NB4 (cell line): ENCODE measurements around the gene TTC5.
A peak's percentile ranks its signal among the peaks of the same experiment; 100 is the strongest.
"Not testable (repeated sequence)": the region's sequence is repeated elsewhere in the genome, so short reads cannot be mapped to it uniquely, and the experiment has no call there.

Experiments used
- DNase-seq: peaks from one replicate; pipeline ENCODE4 v3.0.0; 2010; ENCODE audit warnings: low read depth
- H3K4me3 ChIP-seq: one replicate; pipeline ENCODE4 v1.5.1; 2011; ENCODE audit warnings: mild to moderate bottlenecking, low read depth, low read length, moderate library complexity
- MYC ChIP-seq: IDR thresholded peaks from 2 replicates; pipeline ENCODE4 v1.6.1; 2011; ENCODE audit warnings: low read depth, low read length
- POLR2A ChIP-seq: IDR thresholded peaks from 2 replicates; pipeline ENCODE4 v1.6.1; 2011; ENCODE audit warnings: mild to moderate bottlenecking; ENCODE audit not compliant: insufficient read length; ENCODE audit errors: extremely low read depth
- TF ChIP-seq, protein P1 (sequence below): IDR thresholded peaks from 2 replicates; pipeline ENCODE4 v1.6.1; 2011; ENCODE audit warnings: low read depth, low read length
- TF ChIP-seq, protein P2 (sequence below): IDR thresholded peaks from one replicate; pipeline ENCODE4 v1.5.1; 2012; ENCODE audit warnings: low read depth, low read length

Gene TTC5

DNA sequence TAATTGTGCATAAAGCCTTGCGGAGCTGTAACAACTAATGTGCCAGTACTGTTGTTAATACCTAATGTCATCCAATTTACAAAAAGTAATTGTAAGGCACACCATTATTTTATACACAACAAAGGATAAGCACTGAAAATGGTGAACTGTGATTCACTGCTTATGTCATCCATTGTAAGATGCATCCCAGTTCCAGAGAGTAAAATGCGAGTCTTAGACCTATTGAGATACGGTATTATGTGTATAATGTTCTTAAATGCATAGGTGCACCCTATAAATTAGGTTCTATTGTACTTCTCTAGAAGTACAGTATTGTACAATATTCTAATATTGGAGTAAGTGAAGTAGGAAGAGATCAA is 38.1 kb upstream of the TTC5 start:
- peak overlapping the region; percentile 87 for H3K4me3 ChIP-seq
- TF ChIP-seq, protein P1, sequence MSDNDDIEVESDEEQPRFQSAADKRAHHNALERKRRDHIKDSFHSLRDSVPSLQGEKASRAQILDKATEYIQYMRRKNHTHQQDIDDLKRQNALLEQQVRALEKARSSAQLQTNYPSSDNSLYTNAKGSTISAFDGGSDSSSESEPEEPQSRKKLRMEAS, result no peak
- no peak for TF ChIP-seq POLR2A
- no peak for TF ChIP-seq MYC
- TF ChIP-seq, protein P2, sequence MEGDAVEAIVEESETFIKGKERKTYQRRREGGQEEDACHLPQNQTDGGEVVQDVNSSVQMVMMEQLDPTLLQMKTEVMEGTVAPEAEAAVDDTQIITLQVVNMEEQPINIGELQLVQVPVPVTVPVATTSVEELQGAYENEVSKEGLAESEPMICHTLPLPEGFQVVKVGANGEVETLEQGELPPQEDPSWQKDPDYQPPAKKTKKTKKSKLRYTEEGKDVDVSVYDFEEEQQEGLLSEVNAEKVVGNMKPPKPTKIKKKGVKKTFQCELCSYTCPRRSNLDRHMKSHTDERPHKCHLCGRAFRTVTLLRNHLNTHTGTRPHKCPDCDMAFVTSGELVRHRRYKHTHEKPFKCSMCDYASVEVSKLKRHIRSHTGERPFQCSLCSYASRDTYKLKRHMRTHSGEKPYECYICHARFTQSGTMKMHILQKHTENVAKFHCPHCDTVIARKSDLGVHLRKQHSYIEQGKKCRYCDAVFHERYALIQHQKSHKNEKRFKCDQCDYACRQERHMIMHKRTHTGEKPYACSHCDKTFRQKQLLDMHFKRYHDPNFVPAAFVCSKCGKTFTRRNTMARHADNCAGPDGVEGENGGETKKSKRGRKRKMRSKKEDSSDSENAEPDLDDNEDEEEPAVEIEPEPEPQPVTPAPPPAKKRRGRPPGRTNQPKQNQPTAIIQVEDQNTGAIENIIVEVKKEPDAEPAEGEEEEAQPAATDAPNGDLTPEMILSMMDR, result no peak
- DNase-seq, result no peak

DNA sequence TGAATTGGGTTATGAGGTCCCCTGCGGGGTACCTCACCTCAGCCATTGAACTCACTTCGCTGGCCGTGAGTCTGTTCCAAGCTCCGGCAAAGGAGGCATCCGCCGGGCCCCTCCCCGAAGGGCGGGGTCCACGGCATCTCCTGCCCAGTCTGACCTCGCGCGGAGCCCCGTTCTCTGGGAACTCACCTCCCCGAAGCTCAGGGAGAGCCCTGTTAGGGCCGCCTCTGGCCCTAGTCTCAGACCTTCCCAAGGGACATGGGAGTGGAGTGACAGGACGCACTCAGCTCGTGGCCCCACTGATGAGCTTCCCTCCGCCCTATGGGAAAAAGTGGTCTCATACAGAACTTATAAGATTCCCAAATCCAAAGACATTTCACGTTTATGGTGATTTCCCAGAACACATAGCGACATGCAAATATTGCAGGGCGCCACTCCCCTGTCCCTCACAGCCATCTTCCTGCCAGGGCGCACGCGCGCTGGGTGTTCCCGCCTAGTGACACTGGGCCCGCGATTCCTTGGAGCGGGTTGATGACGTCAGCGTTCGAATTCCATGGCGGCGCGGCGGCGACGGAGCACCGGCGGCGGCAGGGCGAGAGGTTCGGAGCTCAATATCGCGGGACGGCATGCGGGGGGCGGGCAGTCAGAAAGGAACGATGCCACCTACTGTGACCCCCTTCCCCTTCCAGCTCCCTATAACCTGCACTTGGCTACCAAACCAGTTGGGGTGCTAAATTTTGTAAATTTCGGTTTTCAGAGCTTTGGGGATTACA is 37.5 kb upstream of the TTC5 start, which contains the start of gene PARP2:
Gene PARP2 (plus strand): TSS at position 544 of the 770 bp plus-strand sequence. CDS start 7 bp downstream, at position 551.
- peak; percentile 99 for DNase-seq
- peak within 1 kb of the TSS; percentile 87 for H3K4me3 ChIP-seq
- peak; percentile 96 for TF ChIP-seq POLR2A
- TF ChIP-seq MYC, result peak; percentile 42
- TF ChIP-seq, protein P1, result no peak; the same call in 1 of the 2 replicates

DNA sequence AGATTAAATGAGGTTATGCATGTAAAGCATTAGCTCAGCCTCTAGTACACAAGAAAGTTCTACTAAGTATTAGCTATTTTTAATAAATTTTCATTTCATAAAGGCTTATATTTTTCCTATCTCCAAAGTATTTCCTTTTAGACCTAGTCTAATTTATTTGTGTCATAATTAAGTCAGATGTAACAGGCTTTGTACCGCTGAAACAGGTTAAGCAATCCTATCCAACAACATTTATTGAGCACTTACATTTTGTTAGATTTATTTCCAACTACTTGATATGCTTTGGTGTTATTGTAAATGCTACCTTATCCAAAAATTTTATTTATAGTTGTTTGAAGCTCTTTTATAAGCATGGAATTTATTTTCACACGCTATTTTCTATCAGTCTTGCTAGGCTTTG is 35.9 kb upstream of the TTC5 start:
- peak overlapping the region; percentile 76 for H3K4me3 ChIP-seq
- TF ChIP-seq MYC (no peak), POLR2A (no peak)
- TF ChIP-seq, protein P1, result no peak
- TF ChIP-seq, protein P2, result no peak
- DNase-seq, result no peak

DNA sequence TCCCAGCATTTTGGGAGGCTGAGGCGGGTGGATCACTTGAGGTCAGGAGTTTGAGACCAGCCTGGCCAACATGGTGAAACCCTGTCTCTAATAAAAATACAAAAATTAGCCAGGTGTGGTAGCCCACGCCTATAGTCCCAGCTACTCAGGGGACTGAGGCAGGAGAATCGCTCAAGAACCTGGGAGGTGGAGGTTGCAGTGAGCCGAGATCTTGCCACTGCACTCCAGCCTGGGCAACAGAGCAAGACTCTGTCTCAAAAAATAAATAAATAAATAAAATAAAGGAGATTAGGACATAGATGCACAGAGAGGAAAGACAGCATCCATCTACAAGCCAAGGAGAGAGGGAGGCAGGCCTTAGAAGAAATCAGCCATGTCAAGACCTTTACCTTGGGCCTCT is 35.3 kb upstream of the TTC5 start:
- DNase-seq, H3K4me3 ChIP-seq: not testable (repeated sequence)

DNA sequence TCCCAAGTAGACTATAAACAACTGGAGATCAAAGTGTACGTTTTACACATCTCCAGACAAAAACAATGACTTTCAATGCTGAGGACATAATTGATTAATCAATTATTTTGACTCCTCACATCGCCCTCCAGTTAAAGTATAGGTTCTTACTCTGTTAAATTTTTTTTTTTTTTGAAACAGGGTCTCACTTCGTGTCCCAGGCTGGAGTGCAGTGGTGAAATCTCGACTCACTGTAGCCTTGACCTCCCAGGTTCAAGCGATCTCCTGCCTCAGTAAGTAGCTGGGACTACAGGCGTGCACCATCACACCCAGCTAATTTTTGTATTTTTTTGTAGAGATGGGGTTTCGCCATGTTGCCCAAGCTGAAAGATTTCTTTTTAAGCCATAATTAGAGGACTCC is 28.3 kb upstream of the TTC5 start:
- no peak overlapping the region for H3K4me3 ChIP-seq
- no peak for DNase-seq
- TF ChIP-seq, protein P2, result no peak
- TF ChIP-seq POLR2A (no peak), MYC (no peak)
- TF ChIP-seq, protein P1, result no peak

DNA sequence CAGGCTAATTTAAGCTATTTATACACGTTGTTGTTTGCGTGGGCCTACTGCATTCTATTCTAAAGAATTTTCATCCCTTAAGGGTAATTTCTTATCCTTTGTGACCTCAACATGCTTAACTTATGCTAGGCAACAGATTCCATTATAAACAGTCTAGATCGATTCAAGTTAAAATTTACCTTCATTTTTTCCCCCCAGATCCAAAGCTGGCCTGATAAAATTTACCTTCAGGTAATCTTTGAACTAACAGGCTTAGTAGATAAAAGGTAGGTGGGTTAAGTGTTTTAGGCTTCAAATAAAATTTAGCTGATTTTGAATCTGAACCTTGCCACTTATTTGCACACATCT is 27.7 kb upstream of the TTC5 start:
- no peak for DNase-seq
- H3K4me3 ChIP-seq, result peak overlapping the region; percentile 95
- TF ChIP-seq, protein P2, result no peak
- TF ChIP-seq POLR2A (no peak), MYC (no peak)
- TF ChIP-seq, protein P1, result no peak
